ACC112 (cell line): Measurements from ENCODE around the gene ANKRD7.

Source experiments
- H2AFZ ChIP-seq: fragments of 200-600 bp; sonication (generic); one replicate; pipeline ENCODE4 v1.6.0; 2017; ENCODE audit warnings: antibody characterized with exemption, low read length; ENCODE audit not compliant: unreplicated experiment
- H3K27ac ChIP-seq: fragments of 200-600 bp; sonication (generic); 2 replicates; pipeline ENCODE4 v1.5.1; 2014; ENCODE audit warnings: low read depth, mild to moderate bottlenecking, antibody characterized with exemption, low read length, moderate library complexity
- H3K27me3 ChIP-seq: fragments of 200-600 bp; sonication (generic); 2 replicates; pipeline ENCODE4 v1.6.1; 2014; ENCODE audit warnings: mild to moderate bottlenecking, antibody characterized with exemption, low read length, moderate library complexity, mixed read lengths; ENCODE audit not compliant: insufficient read depth
- H3K36me3 ChIP-seq: fragments of 200-600 bp; sonication (generic); 2 replicates; pipeline ENCODE4 v1.6.1; 2016; ENCODE audit warnings: mild to moderate bottlenecking, antibody characterized with exemption, low read length, moderate library complexity, mixed read lengths; ENCODE audit not compliant: insufficient read depth
- H3K4me1 ChIP-seq: fragments of 200-600 bp; sonication (generic); one replicate; pipeline ENCODE4 v1.6.1; 2016; ENCODE audit warnings: low read length, mixed read lengths; ENCODE audit not compliant: insufficient read depth, unreplicated experiment, control insufficient read depth
- H3K4me3 ChIP-seq: fragments of 200-600 bp; sonication (generic); 2 replicates; pipeline ENCODE4 v1.5.1; 2014; ENCODE audit warnings: mild to moderate bottlenecking, low read depth, low read length
- H3K79me2 ChIP-seq: fragments of 200-600 bp; sonication (generic); one replicate; pipeline ENCODE4 v1.6.0; 2016; ENCODE audit warnings: low read length; ENCODE audit not compliant: control insufficient read depth, unreplicated experiment, insufficient read depth

The ANKRD7 gene

DNA sequence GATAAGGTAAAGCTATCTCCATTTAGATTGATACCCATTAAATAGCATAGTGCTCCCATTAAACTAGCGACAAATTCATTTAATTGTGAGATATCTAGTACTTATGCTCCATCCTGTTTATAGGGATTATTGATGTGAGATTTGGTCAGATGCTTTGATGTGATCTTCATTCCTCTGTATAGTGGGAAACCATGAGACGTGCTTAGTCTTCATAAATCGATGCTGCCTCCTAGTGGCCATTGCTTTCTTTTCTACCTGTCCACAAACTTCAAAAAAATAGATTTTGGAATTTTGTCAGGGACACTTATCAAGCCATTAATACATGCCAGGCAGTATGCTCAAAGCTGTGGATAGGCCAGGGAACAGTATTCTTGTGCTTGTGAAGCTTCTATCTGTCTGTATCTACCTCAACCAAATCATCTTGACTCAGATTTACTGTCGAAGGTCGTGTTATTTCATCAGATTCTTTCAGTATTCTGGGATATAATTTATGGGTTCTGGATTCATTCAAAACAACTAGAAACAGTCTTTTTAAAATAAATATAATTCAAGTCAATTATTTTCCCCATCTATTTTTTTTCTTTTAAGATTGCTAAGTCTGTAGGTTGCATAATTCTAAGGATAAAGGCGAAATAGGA, 28.5 kb upstream of the ANKRD7 start:
- no peaks in the 10 kb centered on the region for H3K4me1 ChIP-seq
- no peaks in the 10 kb centered on the region for H3K79me2 ChIP-seq
- H3K4me3 ChIP-seq = no peak overlapping the region
- H3K27ac ChIP-seq = no peak overlapping the region
- H3K27me3 ChIP-seq = no peaks in the 10 kb centered on the region
- no peak overlapping the region for H2AFZ ChIP-seq
- H3K36me3 ChIP-seq = no peaks in the 10 kb centered on the region; the same call in 1 of the 2 replicates

DNA sequence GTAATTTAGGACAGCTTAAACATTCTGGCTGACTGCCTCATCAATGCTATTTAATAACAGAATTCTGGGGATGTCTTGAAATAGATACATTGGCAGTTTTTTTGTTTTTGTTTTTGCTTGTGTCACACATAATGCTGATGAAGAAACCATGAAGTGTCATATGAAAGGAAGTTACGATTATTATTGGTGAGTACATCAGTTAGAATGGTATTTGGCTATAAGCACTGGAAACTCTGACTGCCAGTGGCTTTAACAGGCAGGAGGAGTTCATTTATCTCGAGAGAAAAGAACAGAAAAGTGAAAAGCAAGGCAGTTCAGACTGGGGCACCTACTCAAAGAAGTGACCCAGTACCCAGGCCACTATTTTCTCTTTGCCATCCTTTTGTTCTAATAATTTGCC, 22.4 kb upstream of the ANKRD7 start:
- no peak overlapping the region for H3K27ac ChIP-seq
- no peaks in the 10 kb centered on the region for H3K79me2 ChIP-seq
- no peaks in the 10 kb centered on the region for H3K4me1 ChIP-seq
- H3K4me3 ChIP-seq = no peak overlapping the region
- H3K27me3 ChIP-seq = no peaks in the 10 kb centered on the region
- H3K36me3 ChIP-seq = no peaks in the 10 kb centered on the region
- no peak overlapping the region for H2AFZ ChIP-seq

DNA sequence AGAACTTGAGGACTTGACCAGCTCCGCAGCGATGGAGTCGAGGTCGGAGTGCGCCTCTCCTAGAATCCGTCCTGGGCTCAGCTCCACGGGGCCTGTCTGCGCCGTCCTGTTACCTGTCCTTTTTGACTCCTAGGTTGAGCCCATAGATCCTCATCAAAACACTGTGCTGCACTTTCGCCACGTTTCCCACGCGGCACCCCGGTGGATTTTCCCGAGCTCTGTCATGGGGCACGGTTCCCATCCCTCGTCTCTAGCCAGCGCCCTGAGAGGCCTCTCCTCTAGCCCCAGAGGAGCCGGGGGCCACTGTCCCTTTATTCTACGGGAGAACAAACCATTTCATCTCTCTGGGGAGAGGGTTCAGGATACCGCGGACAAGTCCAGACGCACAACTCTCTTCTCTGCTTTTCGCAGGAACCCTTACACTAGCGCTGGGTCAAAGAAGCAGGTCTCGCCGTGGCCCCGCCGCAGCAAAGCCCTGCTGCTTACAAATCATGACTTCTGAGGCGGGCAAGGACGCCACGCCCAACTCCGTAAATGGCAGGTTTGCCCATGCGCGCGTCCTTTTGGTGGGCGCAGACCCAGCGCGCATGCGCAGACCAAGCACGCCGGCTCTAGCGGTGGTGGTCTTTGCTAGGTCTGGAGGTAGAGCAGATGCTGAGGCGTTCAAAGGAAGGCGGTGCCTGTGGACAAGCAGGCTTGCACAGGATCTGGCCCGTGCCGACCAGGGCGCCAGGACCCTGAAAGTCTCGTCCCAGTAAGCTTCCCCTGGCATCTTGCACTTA, 10.3 kb upstream of the ANKRD7 start:
- Histone ChIP-seq H3K4me3 (peak overlapping the region; percentile 93), H3K27me3 (no peaks in the 10 kb centered on the region), H3K4me1 (no peaks in the 10 kb centered on the region), H3K36me3 (no peaks in the 10 kb centered on the region), H3K27ac (no peak overlapping the region; the same call in 1 of the 2 replicates), H3K79me2 (no peaks in the 10 kb centered on the region), H2AFZ (peak overlapping the region; percentile 88)

DNA sequence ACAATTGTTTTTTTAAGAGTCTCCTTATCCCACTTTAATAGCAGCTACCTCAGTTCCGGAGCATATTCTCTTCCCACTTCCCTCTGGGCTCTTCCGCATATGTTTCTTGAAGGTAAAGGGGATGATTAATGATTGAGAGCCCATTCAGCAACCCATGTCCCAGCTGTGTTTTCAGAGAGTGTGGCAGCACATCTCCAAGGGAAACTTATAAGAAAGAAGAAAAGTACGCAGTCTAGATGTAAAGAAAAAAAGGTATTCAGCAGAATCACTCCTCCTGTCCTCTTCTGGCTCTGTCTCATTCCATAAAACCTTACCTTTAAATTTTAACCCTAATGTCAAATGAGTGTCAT, 9.7 kb upstream of the ANKRD7 start:
- Histone ChIP-seq H3K27me3 (no peaks in the 10 kb centered on the region), H2AFZ (peak overlapping the region; percentile 88), H3K27ac (no peak overlapping the region), H3K79me2 (no peaks in the 10 kb centered on the region), H3K36me3 (no peaks in the 10 kb centered on the region), H3K4me1 (no peaks in the 10 kb centered on the region), H3K4me3 (peak overlapping the region; percentile 93)

DNA sequence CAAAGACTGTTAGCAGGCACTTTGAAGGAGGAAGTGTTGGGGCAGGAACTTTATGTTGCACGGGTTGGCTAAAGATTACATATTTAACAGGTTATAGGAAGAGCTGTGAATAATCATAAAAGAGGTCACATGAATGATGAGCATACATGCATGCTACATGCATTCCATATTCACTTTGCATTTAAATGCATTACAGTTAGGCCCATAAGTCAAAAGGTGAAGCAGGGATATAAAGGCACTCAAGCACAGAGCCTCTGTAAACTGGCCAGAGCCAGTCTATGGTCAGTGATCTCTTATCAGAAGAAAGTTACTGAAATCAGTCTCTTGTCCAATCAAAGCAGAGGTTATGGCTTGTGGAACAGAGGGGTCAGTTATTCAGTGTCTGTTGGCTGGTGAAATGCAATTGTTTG, 7.3 kb upstream of the ANKRD7 start:
- no peak overlapping the region for H3K4me3 ChIP-seq
- no peak overlapping the region for H3K27ac ChIP-seq
- no peaks in the 10 kb centered on the region for H3K36me3 ChIP-seq
- H3K79me2 ChIP-seq = no peaks in the 10 kb centered on the region
- H3K4me1 ChIP-seq = no peaks in the 10 kb centered on the region
- no peaks in the 10 kb centered on the region for H3K27me3 ChIP-seq
- no peak overlapping the region for H2AFZ ChIP-seq

DNA sequence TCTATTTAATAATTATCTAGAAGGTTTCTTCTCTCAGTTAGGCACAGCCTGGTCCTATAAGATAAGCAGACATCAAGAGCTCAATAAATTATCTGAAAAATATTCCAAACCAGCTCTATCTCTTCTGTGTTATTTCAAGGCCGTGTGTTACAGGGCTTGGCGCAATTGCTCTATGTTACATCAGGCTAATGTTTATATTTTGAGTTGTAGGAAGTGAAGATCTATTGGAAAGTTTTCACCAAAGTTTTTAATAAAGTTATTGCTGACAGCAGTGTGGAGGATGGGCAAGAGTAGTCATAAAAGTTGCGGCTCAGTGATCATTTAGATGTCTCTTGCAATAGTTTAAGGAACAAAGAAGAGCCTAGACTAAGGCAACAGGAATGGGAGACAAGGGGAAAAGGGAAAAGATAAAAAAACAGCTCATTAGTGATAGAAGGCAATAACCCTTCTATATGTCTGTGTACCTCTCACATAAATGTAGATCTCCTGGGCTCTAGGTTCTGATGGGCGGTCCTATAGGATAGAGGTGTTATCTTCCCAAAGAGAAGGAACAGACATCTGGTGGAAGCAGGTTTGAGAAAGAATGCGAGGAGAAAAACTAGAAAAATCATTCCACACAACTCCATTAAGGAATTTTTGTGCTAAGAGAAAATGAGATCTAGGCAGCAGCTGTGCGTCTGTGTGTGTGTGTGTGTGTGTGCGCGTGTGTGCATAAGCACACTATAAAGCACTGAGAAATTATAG, 5.9 kb upstream of the ANKRD7 start:
- no peak overlapping the region for H2AFZ ChIP-seq

DNA sequence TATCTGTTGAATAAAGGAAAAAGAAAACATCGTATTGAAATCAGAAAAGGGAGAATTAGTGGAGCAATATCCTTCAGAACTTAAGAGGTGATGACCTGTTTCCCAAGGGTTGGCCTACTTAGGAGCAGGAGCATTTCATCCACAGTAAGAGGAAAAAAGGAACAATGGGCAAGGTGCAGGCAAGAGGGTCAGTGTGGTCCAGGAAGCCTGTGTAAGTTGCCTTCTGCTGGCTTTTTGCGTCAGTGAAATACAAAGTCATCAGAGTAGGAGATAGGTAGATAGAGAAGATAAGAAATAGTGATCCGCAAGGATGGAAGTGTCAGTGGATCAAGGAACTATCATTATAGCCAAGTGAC, 5.4 kb upstream of the ANKRD7 start:
- H3K4me3 ChIP-seq = no peak overlapping the region
- H3K4me1 ChIP-seq = no peaks in the 10 kb centered on the region
- no peak overlapping the region for H3K27ac ChIP-seq
- no peaks in the 10 kb centered on the region for H3K36me3 ChIP-seq
- H3K27me3 ChIP-seq = no peaks in the 10 kb centered on the region
- H3K79me2 ChIP-seq = no peaks in the 10 kb centered on the region
- no peak overlapping the region for H2AFZ ChIP-seq

More for the DNA sequence above, 5.9 kb upstream of the ANKRD7 start:
- Histone ChIP-seq H3K4me1 (no peaks in the 10 kb centered on the region), H3K27me3 (no peaks in the 10 kb centered on the region), H3K36me3 (no peaks in the 10 kb centered on the region), H3K79me2 (no peaks in the 10 kb centered on the region), H3K4me3 (no peak overlapping the region), H3K27ac (no peak overlapping the region)

DNA sequence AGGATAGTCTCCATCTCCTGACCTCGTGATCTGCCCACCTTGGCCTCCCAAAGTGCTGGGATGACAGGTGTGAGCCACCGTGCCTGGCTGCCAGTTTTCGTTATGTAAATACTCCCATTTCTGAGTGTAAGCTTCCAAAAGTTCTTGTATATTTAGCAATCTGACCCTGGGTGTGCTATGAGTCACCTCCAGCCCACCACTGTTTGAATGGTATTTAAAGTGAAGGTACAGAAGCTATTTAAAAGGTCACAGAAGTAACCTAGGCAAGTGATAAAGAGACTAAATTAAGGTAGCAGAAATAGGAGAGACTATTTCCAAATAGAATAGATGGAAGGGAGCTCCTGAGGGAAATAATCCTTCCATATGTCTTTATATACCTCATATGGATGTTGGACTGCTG, 3.9 kb upstream of the ANKRD7 start:
- H3K4me3 ChIP-seq = no peak overlapping the region
- H2AFZ ChIP-seq = no peak overlapping the region
- no peaks in the 10 kb centered on the region for H3K4me1 ChIP-seq
- H3K27me3 ChIP-seq = no peaks in the 10 kb centered on the region
- H3K27ac ChIP-seq = no peak overlapping the region
- no peaks in the 10 kb centered on the region for H3K79me2 ChIP-seq
- H3K36me3 ChIP-seq = no peaks in the 10 kb centered on the region

DNA sequence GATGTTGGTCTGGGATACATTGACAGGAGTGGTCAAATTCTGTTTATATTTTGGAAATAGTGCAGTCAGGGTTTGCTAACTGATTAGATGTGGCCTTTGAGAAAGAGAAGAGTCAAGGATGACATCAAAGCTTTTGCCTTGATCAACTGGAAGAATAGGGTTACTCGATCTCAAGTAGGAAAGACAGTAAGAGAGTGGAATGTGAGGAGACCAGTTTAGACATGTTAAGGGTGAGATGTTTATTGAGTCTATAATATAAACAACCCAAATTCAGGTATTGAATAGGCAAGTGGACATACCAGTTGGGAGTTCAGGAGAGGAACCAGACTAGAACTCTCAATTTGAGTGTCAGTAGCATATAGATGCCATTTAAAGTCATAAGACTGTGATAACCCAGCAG, 1.9 kb upstream of the ANKRD7 start:
- Histone ChIP-seq H3K36me3 (no peaks in the 10 kb centered on the region), H3K4me1 (no peaks in the 10 kb centered on the region), H2AFZ (no peak overlapping the region), H3K79me2 (no peaks in the 10 kb centered on the region), H3K27me3 (no peaks in the 10 kb centered on the region), H3K27ac (no peak overlapping the region), H3K4me3 (no peak overlapping the region)

DNA sequence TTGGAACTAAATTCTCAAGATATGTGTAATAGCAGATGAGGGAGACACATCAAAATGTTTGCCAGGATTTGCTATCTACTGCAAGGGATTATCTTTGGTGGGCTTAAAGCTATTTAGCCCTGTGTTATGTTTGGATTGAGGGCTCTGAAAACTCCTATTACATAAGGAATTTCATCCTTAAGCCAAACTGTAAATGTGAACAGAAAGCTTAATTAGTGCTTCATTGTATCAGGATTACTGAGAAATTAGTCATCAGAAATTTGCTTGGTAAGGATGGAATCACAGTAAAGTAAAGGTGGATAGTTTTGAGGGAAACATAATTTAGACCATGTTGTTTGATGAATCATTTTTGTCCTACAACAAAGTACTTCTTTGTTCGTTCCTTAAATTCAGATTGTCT, 8.3 kb downstream of the ANKRD7 start:
- Histone ChIP-seq H3K27me3 (no peaks in the 10 kb centered on the region), H3K4me1 (peaks cover 3% of the 10 kb centered on the region), H3K36me3 (no peaks in the 10 kb centered on the region), H3K4me3 (no peak overlapping the region), H3K27ac (no peak overlapping the region), H3K79me2 (no peaks in the 10 kb centered on the region), H2AFZ (no peak overlapping the region)

DNA sequence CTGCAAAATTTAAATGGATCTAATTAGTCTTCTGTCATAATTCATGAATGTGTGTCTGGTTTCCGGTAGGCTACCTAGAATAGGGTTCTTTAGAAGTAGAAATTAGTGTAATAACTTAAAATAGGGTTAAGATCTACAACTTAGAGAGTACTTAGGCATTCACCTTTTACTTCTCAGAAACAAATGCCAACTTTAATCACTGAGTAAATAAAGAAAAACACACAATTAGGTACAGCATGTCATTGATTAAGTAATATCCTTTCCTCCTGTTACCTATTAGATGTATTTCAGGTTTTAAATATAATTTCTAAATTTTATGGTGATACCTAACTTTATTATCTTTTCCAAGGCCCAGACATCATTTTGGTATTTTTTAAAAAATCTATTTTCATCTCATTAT, 9.3 kb downstream of the ANKRD7 start:
- Histone ChIP-seq H3K27me3 (no peaks in the 10 kb centered on the region), H3K79me2 (no peaks in the 10 kb centered on the region), H3K4me1 (peaks cover 3% of the 10 kb centered on the region), H3K4me3 (no peak overlapping the region), H2AFZ (no peak overlapping the region), H3K36me3 (no peaks in the 10 kb centered on the region), H3K27ac (no peak overlapping the region)
